Right lobe of liver (tissue), 6 donors: ENCODE results near the gene IGFBP4. TPM values are rescaled to one million over a fixed set of nuclear protein-coding genes. Genes with fewer than 3 reads are reported as not detected.

Experiments used
- ATAC-seq, 4 donors: fragments of 200-7000 bp; cut with Tn5 transposase; one replicate each; pipeline ENCODE4 v1.9.1; 2020; ENCODE audit warnings: mild to moderate bottlenecking in 4 of 4, moderate library complexity in 4 of 4
- DNase-seq, 3 donors: peaks; one replicate each; pipeline ENCODE4 v3.0.0-alpha.2; 2020
- H3K27ac ChIP-seq, 3 donors: fragments of 200-600 bp; one replicate each; pipeline ENCODE4 v1.8.0; 2022
- H3K27me3 ChIP-seq, 2 donors: fragments of 200-600 bp; one replicate each; pipeline ENCODE4 v1.8.0; 2022
- H3K36me3 ChIP-seq, 4 donors: fragments of 200-600 bp; sonication (generic) in 1 of 4; one replicate each; pipeline versions ENCODE4 v1.5.1 to v1.8.0; 2017 to 2022; ENCODE audit warnings: control low read depth in 1 of 4
- H3K4me1 ChIP-seq, 4 donors: fragments of 200-600 bp; sonication (generic) in 1 of 4; one replicate each; pipeline versions ENCODE4 v1.5.1 to v1.8.0; 2017 to 2022; ENCODE audit warnings: control low read depth in 1 of 4
- H3K4me3 ChIP-seq, 3 donors: fragments of 200-600 bp; one replicate each; pipeline ENCODE4 v1.8.0; 2022
- H3K9me3 ChIP-seq, 4 donors: fragments of 200-600 bp; sonication (generic) in 1 of 4; one replicate each; pipeline versions ENCODE4 v1.5.1 to v1.8.0; 2017 to 2022; ENCODE audit warnings: control low read depth in 1 of 4
- CTCF ChIP-seq, 4 donors: fragments of 200-600 bp in 3 of 4; fragments of 450-650 bp in 1 of 4; IDR thresholded peaks; one replicate each; pipeline versions ENCODE4 v1.5.1 to v1.8.0; 2016 to 2022; ENCODE audit warnings: antibody characterized with exemption in 4 of 4, mild to moderate bottlenecking in 2 of 4
- POLR2A ChIP-seq: fragments of 450-650 bp; IDR thresholded peaks from one replicate; pipeline ENCODE4 v1.6.1; 2017; ENCODE audit warnings: antibody characterized with exemption, mild to moderate bottlenecking
- WGBS: methylation state at CpG from one replicate; pipeline ENCODE4 v1.1.6; 2018; ENCODE audit warnings: low coverage, low lambda C conversion rate; ENCODE audit not compliant: insufficient coverage; ENCODE audit errors: missing lambda C conversion rate; 5-methylcytosine and 5-hydroxymethylcytosine counted together
- intact Hi-C, 2 donors: fragments of 100-400 bp; cut with DNase I; formaldehyde crosslinking; loops; one replicate each; pipeline versions ENCODE4 v1.11.2 to v1.14.1; 2022
- total RNA-seq, 6 experiments: library from RNA; depleted of rRNA in 2 of 6; stranded (reverse); fragments of >200 nt in 2 of 6; fragmentation: NEBNext Ultra II Directional in 3 of 6; extraction: Animal tissue kit (Norgen Biotek cat#: 25700) in 3 of 6; gene quantifications; one replicate each; pipeline versions ENCODE4 v1.1.0 to v1.2.4, GENCODE V29; 2016 to 2023
- donor health status: DM: no; HTN: yes; CAD: no.
- donor health status: DM: no; HTN: no; CAD: no.
- donor health status: DM: no; HTN: no; CAD: no.
- donor health status: DM: no; HTN: yes; CAD: no.
- donor health status: DM: no; HTN: yes; CAD: no.

The IGFBP4 gene
- total RNA-seq, 6 experiments from 2014 or later = 382 to 716 (median 430) TPM

GRCh38 chr17:40496170-40496569 lies 52.9 kb downstream of the IGFBP4 start:
- Histone ChIP-seq H3K4me3 (no peak overlapping the region), H3K9me3 (no peaks in the 10 kb centered on the region), H3K27me3 (no peaks in the 10 kb centered on the region), H3K27ac (no peak overlapping the region), H3K4me1 (peaks cover 0 to 7% (median 5%) of the 10 kb centered on the region in 4 donors), H3K36me3 (no peaks in the 10 kb centered on the region)
- intact Hi-C loops = no loop called here
- 60% methylated on average over 1 of the region's 6 CpGs for WGBS
- no peak for DNase-seq
- TF ChIP-seq POLR2A = no peak
- ATAC-seq = no peak

GRCh38 chr17:40496634-40497420 lies 53.6 kb downstream of the IGFBP4 start:
- WGBS = 71% methylated on average over 7 of the region's 9 CpGs
- no peaks in the 10 kb centered on the region for H3K36me3 ChIP-seq
- TF ChIP-seq POLR2A = no peak
- no peak for TF ChIP-seq CTCF (IDR thresholded peaks at IDR 0.05)
- H3K9me3 ChIP-seq = no peaks in the 10 kb centered on the region
- no peak overlapping the region for H3K4me3 ChIP-seq
- no peak overlapping the region for H3K27ac ChIP-seq
- H3K4me1 ChIP-seq = peaks cover 0 to 7% (median 5%) of the 10 kb centered on the region in 4 donors
- H3K27me3 ChIP-seq = no peaks in the 10 kb centered on the region
- ATAC-seq (no peak), DNase-seq (no peak)
- intact Hi-C loops = no loop called here

- no peak for DNase-seq
- Histone ChIP-seq H3K4me1 (peaks cover 0 to 7% (median 5%) of the 10 kb centered on the region in 4 donors), H3K27ac (no peak overlapping the region), H3K36me3 (no peaks in the 10 kb centered on the region), H3K27me3 (no peaks in the 10 kb centered on the region), H3K9me3 (no peaks in the 10 kb centered on the region), H3K4me3 (no peak overlapping the region)
- intact Hi-C loops = no loop called here
- ATAC-seq = no peak
- WGBS = no CpG with 5 or more reads among the region's 2 CpGs
- TF ChIP-seq CTCF (IDR thresholded peaks at IDR 0.05) = no peak
- no peak for TF ChIP-seq POLR2A
Observed at GRCh38 chr17:40497695-40498094, 54.4 kb downstream of the IGFBP4 start.

GRCh38 chr17:40498281-40499084 lies 55.2 kb downstream of the IGFBP4 start:
- ATAC-seq = no peak
- Histone ChIP-seq H3K27me3 (no peaks in the 10 kb centered on the region), H3K4me3 (no peak overlapping the region), H3K4me1 (peaks cover 0 to 7% (median 5%) of the 10 kb centered on the region in 4 donors), H3K27ac (no peak overlapping the region), H3K9me3 (no peaks in the 10 kb centered on the region), H3K36me3 (no peaks in the 10 kb centered on the region)
- intact Hi-C loops = no loop called here
- DNase-seq = no peak
- TF ChIP-seq POLR2A (no peak), CTCF (IDR thresholded peaks at IDR 0.05) (no peak)
- WGBS = 74% methylated on average over 9 of the region's 9 CpGs
